Renal cortex interstitium (tissue), 11 donors: ENCODE measurements around the gene CLCN6. TPM values are rescaled to one million over a fixed set of nuclear protein-coding genes. Genes with fewer than 3 reads are reported as not detected.

Experiments
- DNase-seq, 11 donors: peaks; one replicate each; pipeline ENCODE4 v3.0.0-alpha.2; 2013; ENCODE audit warnings: low read depth in 9 of 11, low spot score in 4 of 11; ENCODE audit errors: extremely low read depth in 1 of 11
- polyA plus RNA-seq, 3 donors: library from polyadenylated mRNA; unstranded; fragments of 120-200 nt; gene quantifications; one replicate each; pipeline ENCODE4 v1.2.1, GENCODE V29; 2013; ENCODE audit not compliant: insufficient read length in 3 of 3

Gene CLCN6
- polyA plus RNA-seq, 3 donors: 18.5 to 27.3 (median 19.1) TPM

DNA sequence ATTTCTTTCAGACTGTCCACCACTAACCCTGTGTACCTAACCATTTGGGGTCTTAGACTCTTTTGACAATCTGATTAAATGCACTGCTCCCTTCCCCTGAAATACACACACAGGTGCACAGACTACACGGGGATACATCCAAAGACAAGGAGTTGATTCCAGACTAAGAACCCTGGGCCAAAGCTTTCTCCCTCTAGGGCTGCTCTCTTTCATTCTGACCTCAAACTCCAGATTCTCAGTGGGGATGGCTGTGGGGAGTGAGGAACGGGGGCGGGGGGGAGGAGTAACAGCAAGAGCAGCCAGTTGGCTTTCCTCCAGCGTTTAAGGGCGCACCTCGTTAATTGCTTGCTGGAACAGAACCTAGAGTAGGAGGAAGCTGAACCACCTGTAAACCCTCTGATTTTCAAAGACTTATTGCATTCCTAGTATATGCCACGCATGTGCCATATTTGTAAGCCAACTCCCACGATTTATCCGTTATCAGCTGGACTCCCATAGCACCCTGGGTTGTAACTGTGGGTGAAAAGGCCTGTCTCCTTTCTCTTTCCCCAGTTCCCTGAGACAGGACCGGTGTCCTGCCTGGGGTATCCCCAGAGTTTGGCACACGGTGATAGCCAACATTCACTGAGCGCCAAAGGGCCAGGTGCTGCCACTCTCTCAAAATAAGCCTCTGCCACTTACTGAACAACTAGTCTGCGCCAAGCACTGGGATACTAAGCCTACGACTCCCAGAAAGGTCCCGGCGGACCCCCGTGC, 1.1 kb upstream of the CLCN6 start:
- peak in 1 of 11 donors; percentile 41 for DNase-seq

DNA sequence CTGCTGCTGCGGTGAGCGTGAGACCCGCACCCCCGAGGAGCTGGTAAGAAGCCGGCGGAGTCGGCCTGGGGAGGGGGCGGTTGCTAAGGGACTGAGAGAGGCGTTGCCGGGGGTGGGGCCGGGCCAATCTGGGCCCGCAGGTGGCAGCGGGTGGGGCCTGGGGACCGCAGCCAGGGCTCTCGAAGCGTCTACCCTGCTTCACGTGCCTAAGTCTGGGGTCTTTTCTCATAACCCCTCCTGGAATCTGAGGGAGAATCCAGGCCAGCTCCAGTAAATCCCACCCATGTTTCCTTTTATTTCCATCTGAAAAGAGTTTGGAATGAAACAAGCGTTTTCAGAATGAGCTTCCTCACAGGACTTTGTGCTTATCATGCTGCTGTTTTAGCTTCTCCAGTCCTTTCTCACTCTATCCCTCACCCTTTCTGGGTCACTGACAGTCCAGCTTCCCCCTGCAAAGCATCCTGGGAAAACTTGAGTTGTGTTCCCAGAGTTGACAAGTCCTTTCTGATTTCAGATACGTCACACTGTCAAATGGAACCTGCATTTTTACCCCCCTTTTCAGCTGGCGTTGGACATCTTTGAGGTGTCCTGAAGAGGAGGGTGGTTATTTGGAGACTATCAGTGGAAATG, 431 bp downstream of the CLCN6 start:
- DNase-seq: no peak

DNA sequence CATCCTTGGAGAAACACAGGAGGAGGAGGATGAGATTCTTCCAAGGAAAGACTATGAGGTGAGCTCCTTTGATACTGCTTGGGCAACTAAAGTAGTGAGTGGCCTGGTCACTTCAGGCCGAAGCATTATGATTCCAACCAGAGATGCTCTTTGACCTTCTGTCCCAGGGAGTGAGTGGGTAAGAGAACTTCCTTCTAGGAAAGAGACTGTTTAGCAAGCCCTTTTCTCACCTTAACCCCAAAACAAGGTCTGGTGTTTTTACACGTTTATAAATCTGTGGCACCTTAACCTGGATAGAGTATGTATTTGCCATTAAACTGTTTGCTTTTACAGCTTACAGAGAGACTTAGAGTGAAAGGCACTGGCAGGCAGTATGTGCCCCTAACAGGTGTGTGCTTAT, 1.1 kb downstream of the CLCN6 start:
- DNase-seq: no peak

- DNase-seq: no peak
Measured at GRCh38 chr1:11813021-11813420, 7.0 kb downstream of the CLCN6 start.

DNA sequence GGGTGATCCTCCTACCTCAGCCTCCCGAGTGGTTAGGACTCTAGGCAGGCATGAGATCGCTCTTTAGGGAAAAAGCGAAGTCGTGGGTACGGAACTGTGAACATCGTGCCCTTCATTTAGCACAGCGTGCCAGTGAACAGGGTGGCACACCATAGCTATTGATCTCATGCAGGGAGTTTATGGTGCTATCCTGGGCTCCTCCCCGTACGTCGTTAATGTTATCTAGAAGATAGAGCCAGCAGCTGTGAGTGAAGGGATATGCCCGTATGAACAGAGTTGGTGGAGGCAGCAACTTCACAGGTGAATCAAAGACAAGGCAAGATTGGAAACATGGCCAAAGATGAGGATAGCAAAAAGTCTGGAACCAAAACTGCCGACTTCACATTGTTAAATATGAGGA, 11.2 kb downstream of the CLCN6 start:
- DNase-seq: no peak

- DNase-seq: no peak
Measured at GRCh38 chr1:11822091-11822490, 16.1 kb downstream of the CLCN6 start.

GRCh38 chr1:11823366-11824137, 17.6 kb downstream of the CLCN6 start:
- no peak for DNase-seq

- no peak for DNase-seq
Measured at GRCh38 chr1:11825131-11825530, 19.1 kb downstream of the CLCN6 start.

- DNase-seq: no peak
Measured at GRCh38 chr1:11826946-11827345, 21.0 kb downstream of the CLCN6 start.

DNA sequence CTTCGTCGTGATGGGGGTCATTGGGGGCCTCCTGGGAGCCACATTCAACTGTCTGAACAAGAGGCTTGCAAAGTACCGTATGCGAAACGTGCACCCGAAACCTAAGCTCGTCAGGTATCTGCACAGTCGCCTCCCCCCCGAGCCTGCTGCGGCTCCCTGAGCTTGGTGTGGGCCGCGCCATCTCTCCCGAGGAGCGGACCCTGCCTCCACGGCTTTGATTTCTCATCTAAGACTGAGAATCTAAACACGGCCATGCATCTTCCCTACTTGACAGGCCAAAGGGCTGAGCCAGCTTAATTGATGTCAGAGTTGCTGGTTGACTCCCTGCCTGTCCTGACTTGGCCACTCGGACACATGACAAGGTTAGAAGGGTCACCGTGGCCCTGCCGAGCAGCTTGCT, 22.5 kb downstream of the CLCN6 start:
- DNase-seq: no peak

GRCh38 chr1:11831945-11832725, 26.1 kb downstream of the CLCN6 start:
- no peak for DNase-seq

DNA sequence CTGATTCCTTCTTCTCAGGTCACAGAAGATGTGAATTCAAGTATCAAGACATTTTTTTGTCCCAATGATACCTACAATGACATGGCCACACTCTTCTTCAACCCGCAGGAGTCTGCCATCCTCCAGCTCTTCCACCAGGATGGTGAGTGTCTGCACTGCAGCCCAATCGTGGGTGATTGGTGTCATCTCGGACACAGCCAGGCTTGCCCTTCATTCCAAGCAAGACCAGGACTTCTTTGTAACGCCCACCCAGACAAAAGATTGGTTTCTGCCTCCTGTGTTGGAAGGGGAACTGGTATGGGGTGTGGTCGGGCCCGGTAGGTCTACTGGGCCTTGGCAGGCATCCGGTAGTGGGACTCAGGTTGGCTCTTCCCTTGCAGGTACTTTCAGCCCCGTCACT, 27.5 kb downstream of the CLCN6 start:
- DNase-seq: no peak

GRCh38 chr1:11833900-11834299, 27.9 kb downstream of the CLCN6 start:
- no peak for DNase-seq

- DNase-seq: no peak
Measured at GRCh38 chr1:11835441-11836225, 29.6 kb downstream of the CLCN6 start.

GRCh38 chr1:11836955-11837766, 31.2 kb downstream of the CLCN6 start:
- DNase-seq: no peak

DNA sequence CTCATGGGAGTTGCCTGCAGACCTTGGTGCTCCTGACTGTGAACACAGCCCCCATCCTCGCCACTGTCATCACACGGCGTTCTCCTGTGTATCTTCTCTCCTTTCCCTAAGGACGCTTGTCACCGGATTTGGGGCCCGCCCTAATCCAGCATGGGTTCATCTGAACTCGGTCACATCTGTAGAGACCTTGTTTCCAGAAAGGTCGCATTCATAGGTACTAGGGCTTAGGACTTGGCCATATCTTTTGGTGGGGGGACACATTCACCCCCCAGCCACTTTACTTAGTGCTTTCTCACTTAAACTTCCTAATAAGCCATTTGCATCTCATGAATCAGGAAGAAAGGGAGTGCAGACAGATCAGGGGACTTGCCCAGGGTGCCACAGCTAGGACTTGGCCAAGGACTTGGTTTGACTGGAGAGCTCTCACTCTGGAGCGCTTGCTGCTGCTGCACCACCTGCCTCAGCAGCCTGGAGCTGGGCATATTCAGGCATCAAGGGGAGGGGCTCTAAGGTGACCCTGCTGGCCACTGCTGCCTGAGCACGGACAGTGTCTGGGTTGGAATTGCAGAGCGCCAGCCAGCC, 31.9 kb downstream of the CLCN6 start:
- DNase-seq: no peak
